ENCODE results near the gene B3GNT5.

The B3GNT5 gene

DNA sequence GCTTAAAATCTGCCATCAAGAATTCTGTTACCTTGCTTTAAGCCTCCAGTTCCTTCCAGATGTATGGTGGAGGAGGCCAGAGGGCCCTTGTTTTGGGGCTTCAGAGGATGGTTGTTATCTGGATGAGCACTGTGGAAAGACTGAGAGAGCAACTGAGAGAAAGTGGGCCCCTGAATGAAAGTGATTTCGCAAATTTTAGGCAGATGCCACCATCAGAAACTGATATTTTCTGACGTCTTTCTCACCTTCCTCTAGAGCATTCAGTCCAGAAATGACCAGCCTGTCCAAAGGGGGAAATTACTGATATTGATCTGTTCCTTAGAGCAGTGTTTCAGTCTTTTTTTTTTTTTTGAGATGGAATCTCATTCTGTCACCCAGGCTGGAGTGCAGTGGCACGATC is 13.4 kb downstream of the B3GNT5 start:
- FAIRE-seq: no peak

DNA sequence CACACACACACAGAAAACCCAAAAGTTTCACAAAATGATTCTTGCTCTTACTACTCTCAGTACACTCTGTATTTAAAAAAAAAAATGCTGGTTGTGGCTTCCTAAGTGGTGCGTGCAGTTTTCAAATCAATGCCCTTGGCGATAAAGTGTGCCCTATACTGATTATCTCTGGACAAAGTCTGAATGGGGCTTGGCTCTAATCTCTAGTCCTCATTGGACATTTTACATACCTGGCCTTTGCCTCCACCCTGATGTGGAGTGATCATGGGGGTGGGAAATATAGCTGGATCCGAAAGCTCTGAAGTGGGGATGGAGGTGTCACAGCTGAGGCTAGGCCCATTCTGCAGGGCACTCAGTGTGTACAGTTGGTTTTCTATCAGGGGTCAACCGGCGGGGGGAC is 14.1 kb downstream of the B3GNT5 start:
- no peak for FAIRE-seq

DNA sequence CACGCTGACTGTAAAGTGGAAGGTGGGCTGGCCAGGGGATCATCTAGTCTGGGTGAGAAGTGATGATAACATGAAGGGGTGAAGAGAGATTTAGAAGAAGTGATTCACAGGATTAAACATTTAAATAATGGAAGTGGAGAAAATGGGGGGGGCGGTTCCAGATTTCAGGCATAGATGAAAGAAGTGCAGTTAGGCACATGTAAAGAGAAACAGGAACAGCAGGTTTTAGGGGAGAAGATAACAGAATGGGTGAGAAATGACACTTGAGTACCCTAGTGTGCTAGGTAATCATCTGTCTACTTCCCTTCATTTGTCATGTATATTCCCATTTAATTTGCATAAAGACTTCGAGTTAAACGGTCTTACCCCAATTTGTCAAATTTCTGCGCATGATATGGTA is 15.3 kb downstream of the B3GNT5 start:
- no peak for FAIRE-seq

GRCh38 chr3:183269345-183269744 is 16.3 kb downstream of the B3GNT5 start:
- FAIRE-seq: no peak

DNA sequence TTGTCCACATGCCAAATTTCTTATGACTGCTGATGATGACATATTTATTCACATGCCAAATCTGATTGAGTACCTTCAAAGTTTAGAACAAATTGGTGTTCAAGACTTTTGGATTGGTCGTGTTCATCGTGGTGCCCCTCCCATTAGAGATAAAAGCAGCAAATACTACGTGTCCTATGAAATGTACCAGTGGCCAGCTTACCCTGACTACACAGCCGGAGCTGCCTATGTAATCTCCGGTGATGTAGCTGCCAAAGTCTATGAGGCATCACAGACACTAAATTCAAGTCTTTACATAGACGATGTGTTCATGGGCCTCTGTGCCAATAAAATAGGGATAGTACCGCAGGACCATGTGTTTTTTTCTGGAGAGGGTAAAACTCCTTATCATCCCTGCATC is 17.3 kb downstream of the B3GNT5 start:
- no peak for FAIRE-seq

- FAIRE-seq: no peak
These were observed 19.1 kb downstream of the B3GNT5 start for GRCh38 chr3:183272142-183272541.

DNA sequence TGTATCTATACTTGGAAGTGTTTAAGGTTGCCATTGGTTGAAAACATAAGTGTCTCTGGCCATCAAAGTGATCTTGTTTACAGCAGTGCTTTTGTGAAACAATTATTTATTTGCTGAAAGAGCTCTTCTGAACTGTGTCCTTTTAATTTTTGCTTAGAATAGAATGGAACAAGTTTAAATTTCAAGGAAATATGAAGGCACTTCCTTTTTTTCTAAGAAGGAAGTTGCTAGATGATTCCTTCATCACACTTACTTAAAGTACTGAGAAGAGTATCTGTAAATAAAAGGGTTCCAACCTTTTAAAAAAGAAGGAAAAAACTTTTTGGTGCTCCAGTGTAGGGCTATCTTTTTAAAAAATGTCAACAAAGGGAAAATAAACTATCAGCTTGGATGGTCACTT is 19.7 kb downstream of the B3GNT5 start:
- no peak for FAIRE-seq

DNA sequence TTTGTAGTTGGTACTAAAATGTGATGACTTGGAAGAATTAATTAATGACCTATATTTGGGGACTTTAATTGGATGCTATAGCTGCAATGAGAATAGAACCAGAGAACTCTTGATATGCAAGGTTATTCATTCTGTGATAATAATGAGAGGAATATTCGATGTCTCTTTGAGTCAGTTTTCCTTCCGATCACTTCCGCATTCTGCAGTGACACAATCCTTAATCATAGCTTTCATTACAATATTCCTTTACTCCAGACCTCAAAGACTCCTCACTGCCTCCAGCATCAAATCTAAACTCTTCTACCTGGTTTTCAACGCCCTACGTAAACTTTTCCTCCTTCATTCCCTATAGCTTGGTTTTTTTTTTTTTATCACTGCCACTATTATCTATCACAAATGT is 21.6 kb downstream of the B3GNT5 start:
- no peak for FAIRE-seq

DNA sequence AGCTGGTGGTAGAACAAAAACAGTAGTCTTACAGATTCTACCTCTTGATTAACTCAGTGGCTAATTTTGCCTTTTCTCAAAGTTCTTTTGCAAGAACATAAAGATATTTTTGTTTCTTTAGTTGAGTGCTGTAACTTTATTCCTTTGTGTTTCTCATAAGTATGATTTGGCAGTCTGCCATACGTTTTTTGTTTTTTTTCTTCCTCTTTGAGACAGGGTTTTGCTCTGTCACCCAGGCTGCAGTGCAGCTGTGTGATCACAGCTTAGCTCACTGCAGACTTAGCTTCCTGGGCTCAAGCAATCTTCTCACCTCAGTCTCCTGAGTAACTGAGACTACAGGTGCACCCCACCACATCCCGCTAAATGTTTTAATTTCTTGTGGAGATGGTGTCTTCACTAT is 22.4 kb downstream of the B3GNT5 start:
- FAIRE-seq: no peak

DNA sequence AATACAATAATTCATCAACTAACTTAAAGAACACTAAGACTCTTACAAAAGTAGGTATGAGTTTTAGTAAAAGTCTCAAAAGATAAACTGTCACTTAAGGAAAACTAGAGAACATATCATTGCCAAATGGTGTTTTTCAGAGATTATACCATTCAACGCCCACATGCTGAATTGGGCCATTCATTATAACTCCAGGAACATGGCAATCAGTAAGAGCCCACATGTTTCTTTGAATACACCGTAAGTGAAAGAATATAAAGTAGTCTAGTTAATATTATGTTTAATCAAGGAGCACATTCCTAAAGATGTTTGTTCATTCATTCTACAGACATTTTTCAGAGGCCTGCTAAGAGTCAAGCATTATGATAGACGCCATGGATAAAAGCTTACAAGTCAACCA is 22.9 kb downstream of the B3GNT5 start:
- FAIRE-seq: no peak

DNA sequence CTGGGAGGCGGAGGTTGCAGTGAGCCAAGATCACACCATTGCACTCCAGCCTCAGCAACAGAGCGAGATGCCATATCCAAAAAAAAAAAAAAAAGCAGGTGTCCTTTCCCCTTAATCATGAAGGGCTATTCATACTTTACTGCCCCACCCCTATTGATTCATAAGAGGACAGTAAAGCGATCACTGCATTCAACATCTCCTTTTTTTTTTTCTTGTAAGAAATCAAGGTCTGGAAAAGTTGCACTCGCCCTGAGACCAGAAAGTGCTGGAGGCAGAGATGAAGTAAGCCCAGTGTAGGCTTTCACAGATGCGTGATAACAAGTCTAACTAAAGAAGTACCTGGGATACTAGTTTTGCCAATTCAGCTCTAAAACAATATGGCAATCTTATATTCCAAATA is 24.2 kb downstream of the B3GNT5 start:
- no peak for FAIRE-seq

DNA sequence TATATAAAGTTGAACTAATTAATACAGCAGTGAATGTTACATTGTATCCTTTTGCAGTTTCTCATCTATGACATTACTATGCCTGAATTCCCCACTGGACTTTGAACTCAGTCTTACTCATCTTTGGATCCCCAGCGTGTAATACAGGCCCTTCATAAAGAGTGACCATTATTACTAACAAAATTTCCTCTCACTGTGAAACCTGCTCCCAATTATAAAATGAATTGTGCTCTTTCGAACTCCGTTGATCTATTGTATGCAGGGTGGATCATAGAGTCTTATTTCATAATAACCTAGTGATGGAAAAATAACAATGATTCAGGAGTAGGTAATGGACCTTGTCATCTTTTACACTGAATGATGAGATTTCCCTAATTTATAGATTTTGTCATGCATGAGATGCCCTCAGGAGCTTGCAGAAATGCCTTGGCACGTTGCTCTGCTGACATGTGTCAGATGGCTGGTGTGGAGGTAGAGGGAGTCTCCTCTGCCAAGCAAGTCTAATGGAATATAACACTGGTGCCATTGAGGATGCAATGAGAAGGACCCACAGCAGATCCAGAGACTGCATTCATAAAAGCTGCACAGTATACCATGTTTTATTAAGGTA is 25.5 kb downstream of the B3GNT5 start:
- no peak for FAIRE-seq

DNA sequence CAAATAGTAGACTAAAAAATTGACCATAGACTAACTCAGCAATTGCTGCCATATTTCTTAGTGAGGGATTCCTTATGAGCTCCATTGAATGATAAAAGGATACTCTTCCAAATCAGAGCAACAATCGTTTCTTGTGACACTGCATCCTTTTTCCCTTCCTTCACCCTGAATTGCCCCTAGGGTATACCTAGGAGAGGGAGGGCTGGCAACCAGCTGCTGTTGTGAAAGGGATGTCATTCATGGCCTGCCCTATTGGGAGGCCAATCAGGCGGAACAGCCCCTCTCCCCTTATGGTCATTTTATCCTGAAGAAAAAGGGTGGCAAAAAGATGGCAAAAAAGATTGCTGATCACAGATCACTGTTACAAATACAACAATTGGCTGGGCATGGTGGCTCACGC is 26.3 kb downstream of the B3GNT5 start:
- no peak for FAIRE-seq

DNA sequence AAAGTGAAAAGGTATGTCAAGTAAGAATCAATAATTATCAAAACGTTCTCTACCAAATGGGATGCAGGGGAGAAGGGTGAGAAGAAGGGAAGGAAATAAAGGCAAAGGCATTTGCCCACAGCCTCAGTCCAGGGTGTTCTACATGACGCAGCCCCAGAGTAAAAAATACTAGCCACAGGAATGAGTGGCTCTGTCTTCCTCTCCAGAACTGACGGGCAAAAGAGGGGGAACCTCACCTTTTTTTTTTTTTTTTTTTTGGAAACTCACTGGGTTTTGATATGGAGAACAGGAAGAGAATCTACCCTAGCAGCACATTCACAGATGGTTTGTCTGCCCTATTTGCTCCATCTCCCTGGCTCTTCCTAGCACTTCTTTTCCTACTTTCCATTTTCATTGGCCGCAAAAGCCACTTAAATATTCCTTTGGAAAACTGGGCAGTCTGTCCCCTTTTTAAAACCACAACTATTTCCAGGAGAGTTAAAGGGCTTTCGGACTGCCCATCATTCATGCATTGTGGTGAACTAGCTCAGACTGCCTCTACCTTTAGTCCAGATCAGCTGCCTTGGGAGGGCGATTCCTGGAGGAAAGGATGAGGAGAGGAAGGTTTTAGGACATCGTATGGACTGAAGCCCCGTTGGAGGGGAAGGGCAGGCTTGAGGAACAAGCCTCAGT is 28.2 kb downstream of the B3GNT5 start:
- no peak for FAIRE-seq

GRCh38 chr3:183283886-183284285 is 30.8 kb downstream of the B3GNT5 start:
- FAIRE-seq: no peak

GRCh38 chr3:183284570-183284969 is 31.5 kb downstream of the B3GNT5 start:
- FAIRE-seq: no peak

DNA sequence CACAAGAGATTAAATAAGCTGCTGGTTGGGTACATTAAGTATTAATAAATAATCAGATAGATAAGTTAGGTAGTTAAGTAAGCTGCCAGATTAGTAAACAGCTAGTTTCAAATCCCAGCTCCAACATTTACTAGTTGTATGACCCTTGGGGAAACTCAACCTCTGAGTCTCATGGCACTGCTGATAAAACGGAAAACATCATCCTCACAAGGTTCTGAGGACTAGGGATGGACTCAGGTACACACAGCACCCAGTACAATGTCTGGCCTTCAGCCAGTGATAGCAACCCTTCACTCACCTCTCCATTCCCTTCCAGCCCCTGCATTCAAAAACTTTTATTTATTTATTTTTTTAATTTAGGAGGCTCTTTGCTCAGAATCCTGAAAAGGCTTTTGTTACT is 32.3 kb downstream of the B3GNT5 start:
- no peak for FAIRE-seq

GRCh38 chr3:183285828-183286457 is 32.9 kb downstream of the B3GNT5 start:
- FAIRE-seq: no peak

GRCh38 chr3:183287301-183287971 is 34.4 kb downstream of the B3GNT5 start:
- FAIRE-seq: no peak

DNA sequence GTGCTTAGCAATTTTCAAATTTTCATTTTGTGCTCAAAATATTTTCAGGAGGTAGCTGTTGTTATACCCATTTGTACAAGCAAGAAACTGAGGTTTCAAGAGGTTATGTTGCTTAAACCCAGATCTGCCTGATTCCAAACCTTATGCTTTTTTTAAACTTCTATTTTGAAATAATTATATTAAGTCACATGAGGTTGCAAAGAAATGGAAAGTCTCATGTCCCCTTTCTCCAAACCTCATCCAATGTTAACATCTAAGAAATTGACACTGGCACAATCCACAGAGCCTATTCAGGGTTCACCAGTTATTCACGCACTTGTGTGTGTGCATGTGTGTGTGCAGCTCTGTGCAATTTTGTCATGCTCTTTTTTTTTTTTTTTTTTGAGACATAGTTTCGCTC is 35.1 kb downstream of the B3GNT5 start:
- FAIRE-seq: no peak

DNA sequence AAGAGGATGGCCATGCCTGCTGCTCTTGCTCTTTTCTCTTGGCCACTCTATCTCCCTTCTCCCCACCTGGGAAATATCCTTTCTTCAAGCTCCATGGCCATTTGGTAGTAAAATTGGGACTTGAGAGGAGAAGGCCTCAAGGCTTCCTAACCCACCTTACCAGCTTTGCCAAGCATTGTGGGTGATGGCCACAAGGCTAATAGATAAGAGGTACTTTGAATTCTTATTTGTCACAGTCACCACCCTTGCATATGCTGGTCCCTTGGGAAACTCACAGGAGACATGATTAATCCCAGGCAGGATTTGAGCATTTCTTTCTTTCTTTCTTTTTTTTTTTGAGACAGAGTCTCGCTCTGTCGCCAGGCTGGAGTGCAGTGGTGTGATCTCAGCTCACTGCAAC is 37.2 kb downstream of the B3GNT5 start:
- FAIRE-seq: no peak

- no peak for FAIRE-seq
These were observed 38.5 kb downstream of the B3GNT5 start for GRCh38 chr3:183291497-183292031.

GRCh38 chr3:183293966-183294365 is 40.9 kb downstream of the B3GNT5 start:
- FAIRE-seq: no peak

GRCh38 chr3:183295211-183295610 is 42.2 kb downstream of the B3GNT5 start:
- FAIRE-seq: no peak

Data from TTC549 (cell line).